ENCODE results near the gene APIP.
A peak's percentile ranks its signal among the peaks of the same experiment; 100 is the strongest.

APIP gene

GRCh38 chr11:34890812-34891211 is 25.4 kb downstream of the APIP start:
- no peaks in the 10 kb centered on the region for H3F3A ChIP-seq (ENCODE audit: insufficient read depth, low read length)
- no peaks in the 10 kb centered on the region for H3K27me3 ChIP-seq (replicated peaks; ENCODE audit: insufficient read depth, low read length)
- no peaks in the 10 kb centered on the region for H3K79me2 ChIP-seq (ENCODE audit: low read length)
- DNase-seq = peak; percentile 69
- no peaks in the 10 kb centered on the region for H3K36me3 ChIP-seq (replicated peaks; ENCODE audit: insufficient read depth, low read length)
- no peak overlapping the region for H3K4me2 ChIP-seq (ENCODE audit: low read depth, low read length)
- H3K9ac ChIP-seq (ENCODE audit: low read length) = no peak overlapping the region
- no peak overlapping the region for H3K4me3 ChIP-seq (ENCODE audit: low read length)
- no peak overlapping the region for H2AFZ ChIP-seq (ENCODE audit: low read length)
- no peaks in the 10 kb centered on the region for H3K9me2 ChIP-seq (replicated peaks; ENCODE audit: insufficient read depth, low read length)
- peaks cover 4% of the 10 kb centered on the region; the same call in 1 of the 2 replicates for H3K4me1 ChIP-seq (ENCODE audit: low read length)
- no peaks in the 10 kb centered on the region for H4K20me1 ChIP-seq (ENCODE audit: insufficient read depth, low read length)
- TF ChIP-seq EZH2 (optimal IDR thresholded peaks at IDR 0.05; ENCODE audit: low read depth, low read length) (no peak), CTCF (IDR thresholded peaks at IDR 0.05; ENCODE audit: low read length) (peak; percentile 54), EZH2phosphoT487 (IDR thresholded peaks at IDR 0.05; ENCODE audit: low read length) (no peak)
- H3K9me3 ChIP-seq (replicated peaks; ENCODE audit: insufficient read depth, low read length) = no peaks in the 10 kb centered on the region
- H3K27ac ChIP-seq (ENCODE audit: low read length) = no peak overlapping the region

GRCh38 chr11:34890089-34890488 is 26.1 kb downstream of the APIP start:
- no peak for DNase-seq
- H3K4me2 ChIP-seq (ENCODE audit: low read depth, low read length) = no peak overlapping the region

GRCh38 chr11:34887260-34887659 is 28.9 kb downstream of the APIP start:
- TF ChIP-seq EZH2phosphoT487 (IDR thresholded peaks at IDR 0.05; ENCODE audit: low read length) = no peak
- no peak for TF ChIP-seq CTCF (IDR thresholded peaks at IDR 0.05; ENCODE audit: low read length)
- TF ChIP-seq EZH2 (optimal IDR thresholded peaks at IDR 0.05; ENCODE audit: low read depth, low read length) = no peak
- Histone ChIP-seq H3K79me2 (ENCODE audit: low read length) (no peaks in the 10 kb centered on the region), H3K36me3 (replicated peaks; ENCODE audit: insufficient read depth, low read length) (no peaks in the 10 kb centered on the region), H3K27ac (ENCODE audit: low read length) (no peak overlapping the region), H3K27me3 (replicated peaks; ENCODE audit: insufficient read depth, low read length) (no peaks in the 10 kb centered on the region), H3F3A (ENCODE audit: insufficient read depth, low read length) (no peaks in the 10 kb centered on the region), H3K4me2 (ENCODE audit: low read depth, low read length) (peak overlapping the region; percentile 37), H3K9ac (ENCODE audit: low read length) (peak overlapping the region; percentile 19; the same call in 1 of the 2 replicates), H3K4me3 (ENCODE audit: low read length) (peak overlapping the region; percentile 3; the same call in 1 of the 2 replicates), H4K20me1 (ENCODE audit: insufficient read depth, low read length) (no peaks in the 10 kb centered on the region), H3K9me3 (replicated peaks; ENCODE audit: insufficient read depth, low read length) (no peaks in the 10 kb centered on the region), H2AFZ (ENCODE audit: low read length) (0 out of 2 replicates have a peak overlapping the region, but pooled peaks have one; percentile 14), H3K9me2 (replicated peaks; ENCODE audit: insufficient read depth, low read length) (no peaks in the 10 kb centered on the region), H3K4me1 (ENCODE audit: low read length) (peaks cover 4% of the 10 kb centered on the region; the same call in 1 of the 2 replicates)
- no peak for DNase-seq

More at GRCh38 chr11:34890089-34890488, 26.1 kb downstream of the APIP start:
- Histone ChIP-seq H3K4me1 (ENCODE audit: low read length) (peaks cover 4% of the 10 kb centered on the region; the same call in 1 of the 2 replicates), H3K27me3 (replicated peaks; ENCODE audit: insufficient read depth, low read length) (no peaks in the 10 kb centered on the region), H4K20me1 (ENCODE audit: insufficient read depth, low read length) (no peaks in the 10 kb centered on the region), H2AFZ (ENCODE audit: low read length) (no peak overlapping the region), H3K36me3 (replicated peaks; ENCODE audit: insufficient read depth, low read length) (no peaks in the 10 kb centered on the region), H3K9me2 (replicated peaks; ENCODE audit: insufficient read depth, low read length) (no peaks in the 10 kb centered on the region), H3K27ac (ENCODE audit: low read length) (no peak overlapping the region), H3K9me3 (replicated peaks; ENCODE audit: insufficient read depth, low read length) (no peaks in the 10 kb centered on the region), H3K79me2 (ENCODE audit: low read length) (no peaks in the 10 kb centered on the region), H3K9ac (ENCODE audit: low read length) (no peak overlapping the region), H3K4me3 (ENCODE audit: low read length) (no peak overlapping the region), H3F3A (ENCODE audit: insufficient read depth, low read length) (no peaks in the 10 kb centered on the region)
- TF ChIP-seq EZH2 (optimal IDR thresholded peaks at IDR 0.05; ENCODE audit: low read depth, low read length) = no peak
- TF ChIP-seq EZH2phosphoT487 (IDR thresholded peaks at IDR 0.05; ENCODE audit: low read length) = no peak
- TF ChIP-seq CTCF (IDR thresholded peaks at IDR 0.05; ENCODE audit: low read length) = peak; percentile 46
